PC-3 (cell line): ENCODE results near the gene PARM1. TPM values are rescaled to one million over a fixed set of nuclear protein-coding genes. Genes with fewer than 3 reads are reported as not detected.

ENCODE experiments used
- ATAC-seq: fragments of 200-7000 bp; cut with Tn5 transposase; 2 replicates; pipeline ENCODE4 v1.9.1; 2020; ENCODE audit warnings: mild to moderate bottlenecking, moderate library complexity
- BruUV-seq: library from RNA; stranded (reverse); fragments of 400-500 nt; replicated peaks from 2 replicates; lab custom pipeline; 2021; lab: Mats Ljungman, UMichigan
- CTCF ChIA-PET: fragments of 300-600 bp; sonication (Branson Sonifier 250); formaldehyde crosslinking; loops from one replicate; lab custom pipeline; 2022; ENCODE audit warnings: antibody characterized with exemption; lab: Charles Lee
- POLR2A ChIA-PET: fragments of 300-600 bp; sonication (Branson Sonifier 250); formaldehyde crosslinking; loops from one replicate; lab custom pipeline; 2022; ENCODE audit warnings: antibody characterized with exemption; ENCODE audit not compliant: unreplicated experiment; lab: Charles Lee
- DNase-seq: peaks from one replicate; pipeline ENCODE4 v3.0.0-alpha.2; 2015
- H2AFZ ChIP-seq: fragments of 300-600 bp; sonication (generic); 2 replicates; pipeline ENCODE4 v1.6.0; 2016; ENCODE audit warnings: antibody characterized with exemption, low read length
- H3F3A ChIP-seq: fragments of 300-600 bp; sonication (generic); one replicate; pipeline ENCODE4 v1.6.0; 2017; ENCODE audit warnings: antibody characterized with exemption, low read length, control low read depth, mild to moderate bottlenecking; ENCODE audit not compliant: unreplicated experiment
- H3K27ac ChIP-seq: fragments of 300-600 bp; sonication (generic); 2 replicates; pipeline ENCODE4 v1.5.1; 2016; ENCODE audit warnings: mild to moderate bottlenecking, low read length
- H3K27me3 ChIP-seq: fragments of 300-600 bp; sonication (generic); 2 replicates; pipeline ENCODE4 v1.6.1; 2016; ENCODE audit warnings: low read length, mixed read lengths
- H3K36me3 ChIP-seq: fragments of 300-600 bp; sonication (generic); 2 replicates; pipeline ENCODE4 v1.6.1; 2016; ENCODE audit warnings: low read depth, mixed run types, low read length, mixed read lengths
- H3K4me1 ChIP-seq: fragments of 300-600 bp; sonication (generic); 2 replicates; pipeline ENCODE4 v1.5.1; 2016; ENCODE audit warnings: low read length; ENCODE audit not compliant: insufficient read depth
- H3K4me2 ChIP-seq: fragments of 300-600 bp; sonication (generic); 2 replicates; pipeline ENCODE4 v1.6.0; 2016; ENCODE audit warnings: low read length
- H3K4me3 ChIP-seq: fragments of 300-600 bp; sonication (generic); 2 replicates; pipeline ENCODE4 v1.5.1; 2016; ENCODE audit warnings: mild to moderate bottlenecking, low read length, mixed read lengths
- H3K79me2 ChIP-seq: fragments of 300-600 bp; sonication (generic); 2 replicates; pipeline ENCODE4 v1.6.1; 2017; ENCODE audit warnings: low read length, mixed read lengths
- H3K9ac ChIP-seq: fragments of 300-600 bp; sonication (generic); 2 replicates; pipeline ENCODE4 v1.6.0; 2016; ENCODE audit warnings: mild to moderate bottlenecking, low read length
- H3K9me2 ChIP-seq: fragments of 300-600 bp; sonication (generic); replicated peaks from 2 replicates; pipeline ENCODE4 v1.6.1; 2016; ENCODE audit warnings: mixed run types, low read length, mixed read lengths
- H3K9me3 ChIP-seq: fragments of 300-600 bp; sonication (generic); 2 replicates; pipeline ENCODE4 v1.6.1; 2016; ENCODE audit warnings: low read length, mixed read lengths
- H4K20me1 ChIP-seq: fragments of 300-600 bp; sonication (generic); 2 replicates; pipeline ENCODE4 v1.6.1; 2016; ENCODE audit warnings: low read length, mixed read lengths
- CTCF ChIP-seq: fragments of 300-600 bp; sonication (generic); conservative IDR thresholded peaks from 2 replicates; pipeline ENCODE4 v1.5.1; 2017; ENCODE audit warnings: antibody characterized with exemption, low read depth, mild to moderate bottlenecking, low read length
- EZH2 ChIP-seq: fragments of 300-600 bp; sonication (generic); IDR thresholded peaks from one replicate; pipeline ENCODE4 v1.6.1; 2017; ENCODE audit warnings: antibody characterized with exemption, mild to moderate bottlenecking, low read length; ENCODE audit not compliant: unreplicated experiment
- EZH2phosphoT487 ChIP-seq: fragments of 300-600 bp; sonication (generic); IDR thresholded peaks from 2 replicates; pipeline ENCODE4 v1.6.1; 2018; ENCODE audit warnings: mild to moderate bottlenecking, antibody characterized with exemption, low read length, borderline replicate concordance
- intact Hi-C: fragments of 100-400 bp; cut with micrococcal nuclease; formaldehyde crosslinking; loops from 2 replicates; pipeline ENCODE4 v1.9.0; 2023
- total RNA-seq: library from RNA; depleted of rRNA; stranded (reverse); fragments of >200 nt; gene quantifications from 2 replicates; pipeline ENCODE4 v1.2.3, GENCODE V29; 2014

Gene PARM1
- total RNA-seq, 1 experiment from 2014 or later = 2.9 TPM

- H3F3A ChIP-seq = no peaks in the 10 kb centered on the region
- no peak overlapping the region for H2AFZ ChIP-seq
- H3K27me3 ChIP-seq = no peaks in the 10 kb centered on the region
- no peak overlapping the region for H3K27ac ChIP-seq
- no peaks in the 10 kb centered on the region for H3K9me2 ChIP-seq
- CTCF ChIA-PET = no interaction called here
- H3K79me2 ChIP-seq = no peaks in the 10 kb centered on the region
- H3K9ac ChIP-seq = no peak overlapping the region
- no peak overlapping the region for H3K4me2 ChIP-seq
- H3K9me3 ChIP-seq = no peaks in the 10 kb centered on the region
- BruUV-seq = no TSS peak
- no peak for ATAC-seq
- intact Hi-C loops = no loop called here
- DNase-seq = no peak
- no peaks in the 10 kb centered on the region; the same call in 1 of the 2 replicates for H3K36me3 ChIP-seq
- H4K20me1 ChIP-seq = no peaks in the 10 kb centered on the region
- no peak for TF ChIP-seq CTCF
- TF ChIP-seq EZH2phosphoT487 = no peak
- no peak for TF ChIP-seq EZH2
- H3K4me1 ChIP-seq = peaks cover 15% of the 10 kb centered on the region; the same call in 1 of the 2 replicates
- H3K4me3 ChIP-seq = no peak overlapping the region
- POLR2A ChIA-PET = no interaction called here
These were observed 31.4 kb downstream of the PARM1 start for GRCh38 chr4:74964311-74964710.

GRCh38 chr4:74967324-74967723 is 34.4 kb downstream of the PARM1 start:
- Histone ChIP-seq H3K9me3 (no peaks in the 10 kb centered on the region), H3K27me3 (no peaks in the 10 kb centered on the region), H3K36me3 (no peaks in the 10 kb centered on the region), H2AFZ (no peak overlapping the region), H3K4me3 (no peak overlapping the region), H3K27ac (no peak overlapping the region), H3K79me2 (no peaks in the 10 kb centered on the region), H3K9me2 (no peaks in the 10 kb centered on the region), H4K20me1 (no peaks in the 10 kb centered on the region), H3K4me1 (peaks cover 15% of the 10 kb centered on the region; the same call in 1 of the 2 replicates), H3F3A (no peaks in the 10 kb centered on the region), H3K9ac (no peak overlapping the region), H3K4me2 (no peak overlapping the region)
- no peak for TF ChIP-seq EZH2phosphoT487
- TF ChIP-seq EZH2 = no peak
- TF ChIP-seq CTCF = no peak
- CTCF ChIA-PET = no interaction called here
- DNase-seq (no peak), ATAC-seq (no peak)
- POLR2A ChIA-PET = no interaction called here
- BruUV-seq = no TSS peak
- intact Hi-C loops = no loop called here

- TF ChIP-seq EZH2phosphoT487 (no peak), EZH2 (no peak), CTCF (no peak)
These were observed 35.7 kb downstream of the PARM1 start for GRCh38 chr4:74968456-74969164.

More at GRCh38 chr4:74968456-74969164, 35.7 kb downstream of the PARM1 start:
- no peak overlapping the region for H3K4me3 ChIP-seq
- H3K4me1 ChIP-seq = peaks cover 15% of the 10 kb centered on the region; the same call in 1 of the 2 replicates
- no peaks in the 10 kb centered on the region for H4K20me1 ChIP-seq
- POLR2A ChIA-PET = no interaction called here
- DNase-seq (no peak), ATAC-seq (no peak)
- H3K9me3 ChIP-seq = no peaks in the 10 kb centered on the region
- H3K27me3 ChIP-seq = no peaks in the 10 kb centered on the region
- BruUV-seq = no TSS peak
- H3K36me3 ChIP-seq = no peaks in the 10 kb centered on the region
- H3K4me2 ChIP-seq = no peak overlapping the region
- H3K27ac ChIP-seq = no peak overlapping the region
- H3F3A ChIP-seq = no peaks in the 10 kb centered on the region
- CTCF ChIA-PET = no interaction called here
- no peak overlapping the region for H3K9ac ChIP-seq
- H3K9me2 ChIP-seq = no peaks in the 10 kb centered on the region
- no peak overlapping the region for H2AFZ ChIP-seq
- H3K79me2 ChIP-seq = no peaks in the 10 kb centered on the region
- intact Hi-C loops = no loop called here
